GM12878 (cell line): Measurements from ENCODE around the gene ESRP2. TPM values are rescaled to one million over a fixed set of nuclear protein-coding genes. Genes with fewer than 3 reads are reported as not detected.

Source experiments
- ATAC-seq: fragments of 200-7000 bp; cut with Tn5 transposase; 3 replicates; pipeline ENCODE4 v1.9.1; 2020; ENCODE audit warnings: mild to moderate bottlenecking, moderate library complexity
- BruUV-seq: library from RNA; stranded (reverse); fragments of 400-500 nt; replicated peaks from 2 replicates; lab custom pipeline; 2021; lab: Mats Ljungman, UMichigan
- CTCF ChIA-PET: fragments of 300-600 bp; sonication (Branson Sonifier 250); formaldehyde crosslinking; extraction: SDS; loops from one replicate; lab custom pipeline; 2021; ENCODE audit warnings: inconsistent platforms; lab: Yijun Ruan, JAX
- POLR2A ChIA-PET: fragments of 350-600 bp; formaldehyde crosslinking; extraction: SDS; loops from one replicate; lab custom pipeline; 2021; ENCODE audit warnings: inconsistent platforms; lab: Charles Lee
- RAD21 ChIA-PET: fragments of 300-600 bp; sonication (Branson Sonifier 250); formaldehyde crosslinking; loops from one replicate; lab custom pipeline; 2023; ENCODE audit warnings: antibody characterized with exemption; ENCODE audit not compliant: unreplicated experiment; lab: Charles Lee
- SMC1A ChIA-PET: fragments of 300-600 bp; sonication (Branson Sonifier 250); formaldehyde crosslinking; loops from one replicate; lab custom pipeline; 2023; ENCODE audit not compliant: unreplicated experiment, uncharacterized antibody; lab: Charles Lee
- DNase-seq: peaks from one replicate; pipeline ENCODE4 v3.0.0-alpha.2; 2011; ENCODE audit warnings: low read depth, low spot score
- FAIRE-seq: peaks from 3 replicates; lab custom pipeline; 2011; peaks lifted over from hg19 to GRCh38; lab: Jason Lieb, UNC
- H2AFZ ChIP-seq: 2 replicates; pipeline ENCODE4 v1.6.0; 2011; ENCODE audit warnings: low read depth, low read length, control low read depth; ENCODE audit not compliant: control insufficient read depth
- H3K27ac ChIP-seq: 2 replicates; pipeline ENCODE4 v1.5.1; 2011; ENCODE audit warnings: control low read depth; ENCODE audit not compliant: control insufficient read depth, insufficient read depth
- H3K27me3 ChIP-seq, 2 experiments: replicated peaks in 1 of 2; 2 replicates each; pipeline versions ENCODE4 v1.6.0 to v1.6.1; 2011; ENCODE audit warnings: low read length in 1 of 2; ENCODE audit not compliant: control insufficient read depth in 2 of 2, insufficient read depth in 2 of 2
- H3K36me3 ChIP-seq, 2 experiments: 2 replicates each; pipeline ENCODE4 v1.5.1; 2011; ENCODE audit warnings: low read length in 1 of 2; ENCODE audit not compliant: control insufficient read depth in 2 of 2, insufficient read depth in 2 of 2
- H3K4me1 ChIP-seq: 2 replicates; pipeline ENCODE4 v1.6.1; 2011; ENCODE audit warnings: mild to moderate bottlenecking, low read length, moderate library complexity, mixed read lengths; ENCODE audit not compliant: control insufficient read depth, insufficient read depth
- H3K4me2 ChIP-seq: 2 replicates; pipeline ENCODE4 v1.6.0; 2011; ENCODE audit warnings: control low read depth; ENCODE audit not compliant: control insufficient read depth, insufficient read depth
- H3K4me3 ChIP-seq: fragments of 200-600 bp; sonication (generic); 2 replicates; pipeline ENCODE4 v1.5.1; 2016
- H3K79me2 ChIP-seq: 2 replicates; pipeline ENCODE4 v1.6.0; 2011; ENCODE audit warnings: low read length; ENCODE audit not compliant: control insufficient read depth, insufficient read depth
- H3K9ac ChIP-seq: 2 replicates; pipeline ENCODE4 v1.8.0; 2011; ENCODE audit warnings: low read length, control low read depth, mixed read lengths; ENCODE audit not compliant: control insufficient read depth, insufficient read depth
- H3K9me3 ChIP-seq: replicated peaks from 3 replicates; pipeline ENCODE4 v1.5.1; 2011; ENCODE audit warnings: mild to moderate bottlenecking, low read length; ENCODE audit not compliant: control insufficient read depth, insufficient read depth
- H4K20me1 ChIP-seq: 2 replicates; pipeline ENCODE4 v1.6.0; 2011; ENCODE audit not compliant: control insufficient read depth, insufficient read depth
- BCL11A ChIP-seq: IDR thresholded peaks from 2 replicates; pipeline ENCODE4 v1.6.1; 2011; ENCODE audit warnings: low read depth, low read length
- EP300 ChIP-seq, 2 experiments: fragments of 150-350 bp in 1 of 2; IDR thresholded peaks; 2 replicates each; pipeline ENCODE4 v1.6.1; 2011 to 2012; ENCODE audit warnings: low read depth in 2 of 2, low read length in 2 of 2, borderline replicate concordance in 1 of 2, improper control_type of control experiment in 1 of 2, inconsistent platforms in 1 of 2; ENCODE audit not compliant: control insufficient read depth in 1 of 2
- ESRRA ChIP-seq: IDR thresholded peaks from 2 replicates; pipeline ENCODE4 v1.6.1; 2012; ENCODE audit warnings: mild to moderate bottlenecking, low read length, improper control_type of control experiment
- FOXM1 ChIP-seq: IDR thresholded peaks from 2 replicates; pipeline ENCODE4 v1.6.1; 2012; ENCODE audit warnings: low read depth, mild to moderate bottlenecking, inconsistent platforms, low read length, moderate library complexity
- IKZF1 ChIP-seq: fragments of 450-650 bp; conservative IDR thresholded peaks from 2 replicates; pipeline ENCODE4 v1.6.1; 2017; ENCODE audit warnings: antibody characterized with exemption, mild to moderate bottlenecking
- IRF4 ChIP-seq: IDR thresholded peaks from 2 replicates; pipeline ENCODE4 v1.6.1; 2011; ENCODE audit warnings: low read depth, low read length
- KAT2A ChIP-seq: conservative IDR thresholded peaks from 2 replicates; pipeline ENCODE4 v1.6.1; 2011; ENCODE audit warnings: low read depth, low read length; ENCODE audit not compliant: control insufficient read depth
- MYB ChIP-seq: fragments of 150-350 bp; IDR thresholded peaks from 2 replicates; pipeline ENCODE4 v1.6.1; 2014; ENCODE audit warnings: mild to moderate bottlenecking, low read depth, low read length, borderline replicate concordance
- NR2C2 ChIP-seq: IDR thresholded peaks from 2 replicates; pipeline ENCODE4 v1.6.1; 2011; ENCODE audit warnings: borderline replicate concordance, low read depth; ENCODE audit not compliant: control insufficient read depth, insufficient read length
- RBBP5 ChIP-seq: fragments of 200-600 bp; sonication (generic); conservative IDR thresholded peaks from 2 replicates; pipeline ENCODE4 v1.6.1; 2016
- STAT3 ChIP-seq: IDR thresholded peaks from 2 replicates; pipeline ENCODE4 v1.6.1; 2011; ENCODE audit warnings: low read depth, low read length, improper control_type of control experiment
- TARDBP ChIP-seq: IDR thresholded peaks from 2 replicates; pipeline ENCODE4 v1.6.1; 2016; ENCODE audit warnings: borderline replicate concordance
- TBL1XR1 ChIP-seq: IDR thresholded peaks from 2 replicates; pipeline ENCODE4 v1.6.1; 2012; ENCODE audit warnings: low read depth, low read length, improper control_type of control experiment
- WGBS: methylation state at CpG from one replicate; pipeline ENCODE4 v1.1.6; 2016; ENCODE audit warnings: low lambda C conversion rate; ENCODE audit not compliant: insufficient replicate concordance, insufficient coverage; ENCODE audit errors: missing lambda C conversion rate; 5-methylcytosine and 5-hydroxymethylcytosine counted together
- in situ Hi-C: fragments of 300-500 bp; cut with MboI; formaldehyde crosslinking; loops from 9 replicates; pipeline ENCODE4 v1.14.3; 2018; ENCODE audit warnings: mixed read lengths
- intact Hi-C: fragments of 100-400 bp; cut with micrococcal nuclease; formaldehyde crosslinking; loops from one replicate; pipeline ENCODE4 v1.14.2; 2022; ENCODE audit not compliant: unreplicated experiment
- polyA plus RNA-seq, 11 experiments: library from polyadenylated mRNA; depleted of rRNA in 4 of 11; unstranded in 6 of 11; stranded (reverse) in 5 of 11; fragments of >200 nt; fragmentation: Nextera tagmentation in 4 of 11; fragmentation: Illumina TruSeq in 1 of 11; extraction: Ambion mirVana in 4 of 11; extraction: Trizol in 1 of 11; gene quantifications; 1 replicate in 1 of 11; 2 replicates in 10 of 11; pipeline versions ENCODE4 v1.2.1 to v1.2.3, GENCODE V29; 2011 to 2016; ENCODE audit warnings: inconsistent platforms in 2 of 11, missing spikeins in 2 of 11, low read depth in 1 of 11
- total RNA-seq, 4 experiments: library from RNA; depleted of rRNA in 3 of 4; stranded (reverse); fragments of >200 nt in 3 of 4; fragmentation: Illumina TruSeq in 1 of 4; extraction: Trizol in 1 of 4; gene quantifications; 2 replicates each; pipeline versions ENCODE4 v1.2.1 to v1.2.3, GENCODE V29; 2013 to 2021
- TF ChIP-seq, protein P1 (sequence below): fragments of 450-650 bp; IDR thresholded peaks from 2 replicates; pipeline ENCODE4 v1.6.1; 2016; ENCODE audit warnings: mild to moderate bottlenecking
- TF ChIP-seq, protein P2 (sequence below): fragments of 450-650 bp; IDR thresholded peaks from 2 replicates; pipeline ENCODE4 v1.6.1; 2017; ENCODE audit warnings: mild to moderate bottlenecking, low read depth, inconsistent platforms; ENCODE audit not compliant: poor library complexity, severe bottlenecking
- TF ChIP-seq, protein P3 (sequence below): IDR thresholded peaks from 2 replicates; pipeline ENCODE4 v1.6.1; 2012; ENCODE audit warnings: low read depth, low read length, improper control_type of control experiment
- TF ChIP-seq, protein P4 (sequence below): fragments of 450-650 bp; formaldehyde crosslinking; IDR thresholded peaks from 2 replicates; pipeline ENCODE4 v1.4.0; 2022; ENCODE audit warnings: mild to moderate bottlenecking, moderate library complexity

ESRP2 gene
- total and polyA plus RNA-seq, 10 of the 15 experiments (the other 5 are each of a cell fraction or from before 2014, with no cell fraction given), result 0.04 to 0.64 (median 0.08) TPM; not detected in 3

- SMC1A ChIA-PET, result no interaction called here
- H4K20me1 ChIP-seq, result no peaks in the 10 kb centered on the region
- no peak overlapping the region for H3K4me2 ChIP-seq
- in situ Hi-C loops (no loop called here), intact Hi-C loops (no loop called here)
- no peaks in the 10 kb centered on the region for H3K27me3 ChIP-seq
- no peak overlapping the region for H2AFZ ChIP-seq
- H3K9me3 ChIP-seq, result no peaks in the 10 kb centered on the region
- POLR2A ChIA-PET, result no interaction called here
- no peak overlapping the region for H3K9ac ChIP-seq
- ATAC-seq (no peak), FAIRE-seq (no peak), DNase-seq (no peak)
- peaks cover 10 to 17% of the 10 kb centered on the region in 2 experiments for H3K36me3 ChIP-seq
- RAD21 ChIA-PET, result no interaction called here
- no TSS peak for BruUV-seq
- H3K27ac ChIP-seq, result no peak overlapping the region
- WGBS, result 97% methylated on average over 2 of the region's 2 CpGs
- H3K4me3 ChIP-seq, result no peak overlapping the region
- CTCF ChIA-PET, result interaction anchor here (1.1 kb wide), 1 partner anchor 31 kb away, joined by 3 read pairs; no protein-coding TSS in a partner anchor
- H3K4me1 ChIP-seq, result no peaks in the 10 kb centered on the region
- H3K79me2 ChIP-seq, result no peaks in the 10 kb centered on the region
- TF ChIP-seq TARDBP, result no peak
- TF ChIP-seq, protein P1, sequence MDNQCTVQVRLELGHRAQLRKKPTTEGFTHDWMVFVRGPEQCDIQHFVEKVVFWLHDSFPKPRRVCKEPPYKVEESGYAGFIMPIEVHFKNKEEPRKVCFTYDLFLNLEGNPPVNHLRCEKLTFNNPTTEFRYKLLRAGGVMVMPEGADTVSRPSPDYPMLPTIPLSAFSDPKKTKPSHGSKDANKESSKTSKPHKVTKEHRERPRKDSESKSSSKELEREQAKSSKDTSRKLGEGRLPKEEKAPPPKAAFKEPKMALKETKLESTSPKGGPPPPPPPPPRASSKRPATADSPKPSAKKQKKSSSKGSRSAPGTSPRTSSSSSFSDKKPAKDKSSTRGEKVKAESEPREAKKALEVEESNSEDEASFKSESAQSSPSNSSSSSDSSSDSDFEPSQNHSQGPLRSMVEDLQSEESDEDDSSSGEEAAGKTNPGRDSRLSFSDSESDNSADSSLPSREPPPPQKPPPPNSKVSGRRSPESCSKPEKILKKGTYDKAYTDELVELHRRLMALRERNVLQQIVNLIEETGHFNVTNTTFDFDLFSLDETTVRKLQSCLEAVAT, result no peak
- no peak for TF ChIP-seq BCL11A
- TF ChIP-seq STAT3, result no peak
- no peak for TF ChIP-seq FOXM1
- TF ChIP-seq RBBP5, result no peak
- no peak for TF ChIP-seq TBL1XR1
- TF ChIP-seq ESRRA, result no peak
- TF ChIP-seq IRF4, result no peak
- TF ChIP-seq NR2C2, result no peak
- no peak for TF ChIP-seq EP300 (IDR thresholded peaks at IDR 0.05; ENCODE audit: borderline replicate concordance in 1 of 2, control insufficient read depth in 1 of 2, low read depth in 2 of 2, low read length in 2 of 2)
- TF ChIP-seq, protein P2, sequence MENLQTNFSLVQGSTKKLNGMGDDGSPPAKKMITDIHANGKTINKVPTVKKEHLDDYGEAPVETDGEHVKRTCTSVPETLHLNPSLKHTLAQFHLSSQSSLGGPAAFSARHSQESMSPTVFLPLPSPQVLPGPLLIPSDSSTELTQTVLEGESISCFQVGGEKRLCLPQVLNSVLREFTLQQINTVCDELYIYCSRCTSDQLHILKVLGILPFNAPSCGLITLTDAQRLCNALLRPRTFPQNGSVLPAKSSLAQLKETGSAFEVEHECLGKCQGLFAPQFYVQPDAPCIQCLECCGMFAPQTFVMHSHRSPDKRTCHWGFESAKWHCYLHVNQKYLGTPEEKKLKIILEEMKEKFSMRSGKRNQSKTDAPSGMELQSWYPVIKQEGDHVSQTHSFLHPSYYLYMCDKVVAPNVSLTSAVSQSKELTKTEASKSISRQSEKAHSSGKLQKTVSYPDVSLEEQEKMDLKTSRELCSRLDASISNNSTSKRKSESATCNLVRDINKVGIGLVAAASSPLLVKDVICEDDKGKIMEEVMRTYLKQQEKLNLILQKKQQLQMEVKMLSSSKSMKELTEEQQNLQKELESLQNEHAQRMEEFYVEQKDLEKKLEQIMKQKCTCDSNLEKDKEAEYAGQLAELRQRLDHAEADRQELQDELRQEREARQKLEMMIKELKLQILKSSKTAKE, result no peak
- TF ChIP-seq, protein P3, sequence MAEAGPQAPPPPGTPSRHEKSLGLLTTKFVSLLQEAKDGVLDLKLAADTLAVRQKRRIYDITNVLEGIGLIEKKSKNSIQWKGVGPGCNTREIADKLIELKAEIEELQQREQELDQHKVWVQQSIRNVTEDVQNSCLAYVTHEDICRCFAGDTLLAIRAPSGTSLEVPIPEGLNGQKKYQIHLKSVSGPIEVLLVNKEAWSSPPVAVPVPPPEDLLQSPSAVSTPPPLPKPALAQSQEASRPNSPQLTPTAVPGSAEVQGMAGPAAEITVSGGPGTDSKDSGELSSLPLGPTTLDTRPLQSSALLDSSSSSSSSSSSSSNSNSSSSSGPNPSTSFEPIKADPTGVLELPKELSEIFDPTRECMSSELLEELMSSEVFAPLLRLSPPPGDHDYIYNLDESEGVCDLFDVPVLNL, result no peak
- no peak for TF ChIP-seq IKZF1
- TF ChIP-seq, protein P4, sequence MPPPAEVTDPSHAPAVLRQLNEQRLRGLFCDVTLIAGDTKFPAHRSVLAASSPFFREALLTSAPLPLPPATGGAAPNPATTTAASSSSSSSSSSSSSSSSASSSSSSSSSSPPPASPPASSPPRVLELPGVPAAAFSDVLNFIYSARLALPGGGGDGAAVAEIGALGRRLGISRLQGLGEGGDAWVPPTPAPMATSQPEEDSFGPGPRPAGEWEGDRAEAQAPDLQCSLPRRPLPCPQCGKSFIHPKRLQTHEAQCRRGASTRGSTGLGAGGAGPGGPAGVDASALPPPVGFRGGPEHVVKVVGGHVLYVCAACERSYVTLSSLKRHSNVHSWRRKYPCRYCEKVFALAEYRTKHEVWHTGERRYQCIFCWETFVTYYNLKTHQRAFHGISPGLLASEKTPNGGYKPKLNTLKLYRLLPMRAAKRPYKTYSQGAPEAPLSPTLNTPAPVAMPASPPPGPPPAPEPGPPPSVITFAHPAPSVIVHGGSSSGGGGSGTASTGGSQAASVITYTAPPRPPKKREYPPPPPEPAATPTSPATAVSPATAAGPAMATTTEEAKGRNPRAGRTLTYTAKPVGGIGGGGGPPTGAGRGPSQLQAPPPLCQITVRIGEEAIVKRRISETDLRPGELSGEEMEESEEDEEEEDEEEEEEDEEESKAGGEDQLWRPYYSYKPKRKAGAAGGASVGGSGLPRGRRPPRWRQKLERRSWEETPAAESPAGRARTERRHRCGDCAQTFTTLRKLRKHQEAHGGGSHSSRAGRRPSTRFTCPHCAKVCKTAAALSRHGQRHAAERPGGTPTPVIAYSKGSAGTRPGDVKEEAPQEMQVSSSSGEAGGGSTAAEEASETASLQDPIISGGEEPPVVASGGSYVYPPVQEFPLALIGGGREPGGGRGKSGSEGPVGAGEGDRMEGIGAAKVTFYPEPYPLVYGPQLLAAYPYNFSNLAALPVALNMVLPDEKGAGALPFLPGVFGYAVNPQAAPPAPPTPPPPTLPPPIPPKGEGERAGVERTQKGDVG (CRISPR knock-in tag), result no peak
- no peak for TF ChIP-seq MYB
- no peak for TF ChIP-seq KAT2A
Measured at GRCh38 chr16:68187505-68187904, 48.4 kb downstream of the ESRP2 start.
